Amniotic stem cell (primary cell): ENCODE results near the gene RPS3.

Experiments used
- DNase-seq: peaks from one replicate; lab custom pipeline; 2025; lab: John Stamatoyannopoulos, UW

The RPS3 gene

DNA sequence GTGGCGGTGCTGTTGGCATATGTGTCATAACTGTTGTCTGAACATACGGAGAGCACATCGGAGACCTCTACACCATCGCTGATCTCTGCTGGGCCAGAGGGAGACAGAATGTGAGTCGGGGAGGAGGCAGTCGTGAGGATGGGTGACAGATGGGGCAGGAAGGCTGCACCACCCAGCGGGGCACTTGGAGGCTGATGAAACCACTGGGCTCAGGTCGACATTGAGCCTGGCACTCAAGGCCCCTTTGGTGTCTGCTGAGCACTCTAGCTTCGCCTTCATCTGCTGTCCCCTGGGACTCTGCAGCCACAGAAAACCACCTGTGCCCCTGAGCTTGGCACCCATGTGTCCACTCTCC is 36.2 kb downstream of the RPS3 start:
- no peak for DNase-seq

DNA sequence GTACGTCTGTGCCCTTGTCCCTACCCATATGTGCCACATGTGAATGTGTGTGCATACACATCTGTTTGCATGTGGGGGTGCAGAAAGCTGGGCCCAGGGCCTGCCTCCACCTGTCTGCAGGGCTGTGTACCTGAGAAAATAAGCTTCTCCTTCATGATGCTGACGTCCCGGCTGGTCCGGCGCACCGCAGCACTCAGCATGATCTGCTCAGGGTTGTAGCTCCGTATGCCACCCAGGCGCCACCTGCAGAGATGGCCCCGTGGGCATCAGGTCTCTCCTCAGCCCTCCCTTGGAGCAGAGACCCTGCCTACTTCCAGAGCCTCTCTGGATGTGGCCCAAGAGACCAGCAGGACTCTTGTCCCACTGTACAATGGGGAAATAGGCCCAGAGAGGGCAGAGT is 37.5 kb downstream of the RPS3 start:
- no peak for DNase-seq

DNA sequence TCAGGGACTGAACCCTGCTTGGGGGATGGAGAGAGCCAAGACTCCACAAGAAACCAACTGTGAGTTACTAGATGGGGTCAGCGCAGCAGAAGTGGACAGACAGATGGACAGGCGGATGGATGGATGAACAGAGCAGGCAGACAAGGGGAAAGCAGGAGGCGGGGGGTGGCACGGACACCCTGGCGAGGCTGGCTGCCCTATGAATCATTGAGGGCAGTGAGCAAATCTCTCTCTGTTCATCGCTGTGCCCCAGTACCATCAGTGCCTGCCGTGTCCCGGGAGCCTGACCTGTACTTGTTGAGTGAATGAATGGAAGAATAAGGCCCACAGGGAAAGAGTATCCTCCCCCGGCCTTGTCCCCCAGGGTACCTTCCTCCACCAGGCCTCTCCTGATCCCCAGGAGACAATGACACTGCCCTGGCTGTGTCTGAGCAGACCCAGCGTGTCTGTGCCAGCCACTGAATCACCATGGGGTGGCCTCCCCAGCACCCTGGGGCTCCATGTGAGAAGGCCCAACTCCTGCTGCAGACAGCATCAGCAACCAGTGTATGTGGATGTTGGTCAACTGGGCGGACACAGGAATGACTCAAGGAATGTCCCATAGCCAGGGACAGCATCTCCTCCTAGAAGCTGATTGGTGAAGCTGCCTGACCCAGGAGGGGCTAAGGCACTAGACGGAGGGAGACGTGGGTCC is 38.8 kb downstream of the RPS3 start:
- DNase-seq, result no peak

DNA sequence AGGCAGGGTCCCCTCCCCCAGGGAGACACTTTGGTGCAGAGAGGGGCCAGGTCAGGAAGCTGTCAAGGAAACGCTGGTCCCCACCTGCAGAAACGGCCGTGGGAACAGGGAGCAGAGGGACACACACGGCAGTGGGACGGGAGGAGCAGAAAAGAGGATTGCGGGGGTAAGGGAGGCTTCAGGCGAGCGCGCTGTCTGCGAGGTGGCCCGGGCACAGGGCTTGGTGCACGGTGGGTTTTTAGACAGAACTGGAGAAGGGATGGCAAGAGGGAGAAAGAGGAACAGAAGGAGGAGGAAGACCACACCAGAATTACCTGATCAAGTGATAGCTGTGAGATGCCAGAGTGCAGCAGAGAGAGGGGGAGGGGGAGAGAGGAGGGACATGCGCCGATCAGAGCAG is 39.7 kb downstream of the RPS3 start:
- no peak for DNase-seq

DNA sequence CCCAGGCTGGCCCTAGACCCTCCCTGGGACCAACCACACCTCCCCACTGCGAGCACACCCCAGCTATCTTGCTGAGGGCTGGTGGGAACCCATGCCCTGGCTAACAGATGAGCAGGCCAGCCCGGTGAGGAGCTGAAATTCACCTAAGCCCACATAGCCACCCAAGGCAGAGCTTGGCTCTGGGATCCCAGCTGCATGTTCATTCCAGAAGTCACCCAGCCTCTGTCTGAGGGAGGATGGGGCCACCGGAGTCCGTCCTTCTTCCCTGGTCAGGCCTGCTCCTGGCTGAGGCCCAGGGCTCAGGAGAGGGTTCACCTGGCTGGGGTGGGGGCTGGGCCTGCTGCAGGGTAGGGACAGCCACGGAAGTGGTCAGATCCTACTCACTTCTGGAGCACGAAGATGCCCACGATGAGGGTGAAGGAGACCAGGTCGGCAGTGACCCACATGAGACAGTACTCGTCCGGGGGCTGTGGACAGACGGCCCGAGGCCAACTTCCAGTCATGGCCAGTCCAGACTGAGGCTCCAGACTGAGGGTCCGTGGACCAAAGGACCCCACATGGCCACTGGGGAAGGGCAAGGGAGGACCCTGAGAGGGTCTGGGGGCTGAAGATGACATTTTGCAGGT is 40.3 kb downstream of the RPS3 start:
- no peak for DNase-seq

DNA sequence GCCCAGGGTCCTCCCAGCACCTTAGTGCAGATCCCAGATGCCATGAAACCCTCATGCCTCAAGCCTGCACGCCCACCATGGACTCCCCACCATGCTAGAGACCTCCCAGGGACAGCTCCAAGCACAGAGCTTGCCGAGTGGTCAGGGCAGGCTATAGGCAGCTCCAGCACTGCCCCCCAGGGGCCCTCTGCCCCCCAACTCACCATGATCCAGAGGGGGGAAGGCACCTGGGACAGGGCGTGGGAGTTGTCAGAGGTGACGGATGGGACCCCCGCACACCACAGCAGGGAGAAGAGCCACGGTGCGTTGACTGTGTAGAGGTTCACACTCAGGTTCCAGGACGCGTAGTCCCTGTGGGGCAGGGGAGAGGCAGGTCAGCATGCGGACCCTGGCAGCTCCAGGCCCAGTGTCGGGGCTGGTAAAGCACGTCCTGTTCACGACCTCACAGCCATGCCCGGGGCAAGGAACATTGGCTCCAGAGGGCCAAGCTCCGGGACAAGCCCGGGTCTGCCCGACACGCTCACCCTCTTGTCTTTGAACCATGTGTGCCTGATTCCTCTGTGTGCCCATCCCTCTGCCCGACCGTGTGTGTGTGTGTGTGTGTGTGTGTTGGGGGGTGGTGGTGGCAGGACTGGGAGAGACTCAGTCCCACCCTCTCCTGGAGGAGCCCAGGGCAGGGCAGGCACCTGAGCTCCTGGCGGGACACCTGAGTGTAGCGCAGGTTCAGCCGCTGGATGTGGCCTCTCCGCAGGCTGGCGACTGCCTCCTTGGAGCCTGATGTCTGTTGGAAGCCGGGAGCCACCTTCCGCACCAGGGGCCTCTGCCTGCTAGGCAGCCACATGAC is 41.9 kb downstream of the RPS3 start:
- no peak for DNase-seq

DNA sequence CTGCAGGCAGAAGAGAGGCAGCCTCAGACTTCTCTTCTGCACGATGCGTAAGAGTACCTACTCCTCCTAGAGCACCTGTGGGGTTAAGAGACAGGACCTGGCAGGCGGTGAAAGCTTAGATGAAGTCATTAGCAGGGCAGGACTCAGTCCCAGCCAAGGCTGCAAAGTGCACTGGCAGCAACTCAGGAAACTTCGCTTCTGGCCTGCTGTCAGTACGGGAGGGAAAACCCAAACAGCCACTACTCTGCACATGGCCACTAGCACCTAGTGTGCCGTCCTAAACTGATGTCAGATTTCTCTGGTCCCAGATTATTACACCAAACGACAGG is 42.5 kb downstream of the RPS3 start:
- no peak for DNase-seq

DNA sequence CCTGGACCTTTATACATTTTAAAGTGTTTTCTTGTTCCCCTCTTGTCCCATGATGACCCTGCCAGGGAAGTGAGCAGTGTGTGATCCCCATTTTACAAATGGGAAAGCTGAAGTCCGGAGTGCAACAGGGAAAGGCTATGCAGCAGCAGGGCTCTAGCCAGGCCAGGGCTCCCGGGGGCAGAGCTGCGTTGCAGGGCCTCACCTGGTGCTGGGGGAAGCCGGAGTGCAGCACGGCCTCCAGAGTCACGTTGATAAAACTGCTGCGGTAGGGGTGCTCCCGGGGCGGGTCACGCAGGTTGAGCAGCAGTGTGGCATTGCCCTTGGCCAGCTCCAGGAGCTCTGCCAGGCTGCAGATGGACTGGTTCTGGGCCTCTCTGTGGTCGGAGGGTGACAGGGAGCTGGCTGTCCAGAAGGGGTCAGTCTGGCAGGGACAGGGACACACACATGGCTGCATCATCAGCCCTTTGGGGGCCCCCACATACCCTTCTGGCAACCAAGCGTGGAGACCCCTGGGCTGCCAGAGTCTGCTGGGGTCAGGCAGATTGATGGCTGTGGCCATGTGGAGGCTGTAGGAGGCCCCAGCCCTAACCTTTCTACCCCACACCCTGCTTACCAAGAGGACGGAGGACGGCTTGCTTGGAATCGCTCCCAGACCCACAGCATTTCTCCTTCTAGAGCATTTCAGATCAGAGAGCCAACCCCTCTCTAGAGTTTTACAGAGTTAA is 43.0 kb downstream of the RPS3 start:
- no peak for DNase-seq

DNA sequence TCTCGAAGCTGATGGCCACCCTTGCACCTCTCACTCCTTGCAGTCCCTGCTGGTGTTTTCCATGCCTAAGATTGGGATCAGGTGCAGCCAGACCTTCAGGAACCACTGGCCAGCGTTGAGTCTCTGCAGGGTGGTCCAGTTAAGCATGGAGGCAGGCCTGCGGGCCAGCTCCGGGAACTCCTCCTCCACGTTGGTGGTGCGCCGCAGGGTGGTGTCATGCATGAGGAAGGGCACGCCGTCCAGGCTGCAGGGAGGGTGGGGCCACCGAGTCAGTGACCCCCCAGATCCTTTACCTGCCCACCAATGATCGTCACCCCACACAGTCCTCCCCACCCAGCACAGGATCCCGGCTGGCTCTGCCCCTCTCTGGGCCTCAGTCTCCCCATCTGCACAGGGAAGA is 43.7 kb downstream of the RPS3 start:
- no peak for DNase-seq

DNA sequence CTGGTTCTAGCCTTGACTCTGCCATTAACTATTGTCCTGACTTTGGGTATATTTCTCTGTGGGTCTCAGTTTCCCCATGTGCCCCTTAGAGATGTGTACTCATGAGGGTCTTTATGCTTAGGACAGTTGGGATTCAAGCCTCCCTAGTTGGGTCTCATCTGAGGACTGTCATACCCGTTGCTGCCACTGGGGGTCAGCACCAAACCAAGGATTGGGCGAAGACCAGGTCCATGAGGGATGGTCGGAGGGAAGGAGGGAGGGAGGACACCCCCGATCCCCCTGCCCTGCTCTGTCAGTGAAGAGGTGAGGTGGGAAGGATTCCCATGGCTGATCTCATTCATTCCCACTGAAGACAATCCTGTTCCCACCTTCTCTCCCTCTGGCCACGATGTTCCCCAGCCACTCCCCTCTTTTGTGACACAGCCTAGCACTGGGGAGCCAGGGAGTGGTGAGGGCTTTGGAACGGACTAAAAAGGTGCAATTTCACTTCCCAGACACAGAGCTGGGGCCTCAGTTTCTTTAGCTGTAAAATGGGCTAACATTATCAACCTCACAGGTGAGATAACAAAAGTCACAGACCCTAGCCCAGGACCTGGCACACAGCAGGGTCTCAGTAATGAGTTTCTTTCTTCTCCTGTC is 46.1 kb downstream of the RPS3 start:
- no peak for DNase-seq

DNA sequence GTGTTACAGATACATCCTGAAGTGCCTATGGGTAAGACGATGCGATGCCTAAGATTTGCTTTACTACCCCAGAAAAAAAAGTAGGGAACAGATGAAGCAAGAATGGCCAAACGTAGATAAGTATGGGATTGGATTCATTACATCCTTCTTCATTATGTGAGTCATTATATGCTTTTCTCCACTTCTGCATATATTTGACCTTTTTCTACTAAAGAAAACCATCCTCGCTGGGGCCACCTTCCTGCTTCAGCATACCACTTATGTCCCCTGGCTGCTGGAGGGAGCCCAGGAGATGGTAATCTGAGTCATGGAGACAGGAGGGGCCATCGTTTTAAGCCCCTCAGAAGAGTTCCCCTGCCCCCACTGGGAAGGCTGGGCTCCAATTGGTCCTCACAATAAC is 48.1 kb downstream of the RPS3 start:
- no peak for DNase-seq

DNA sequence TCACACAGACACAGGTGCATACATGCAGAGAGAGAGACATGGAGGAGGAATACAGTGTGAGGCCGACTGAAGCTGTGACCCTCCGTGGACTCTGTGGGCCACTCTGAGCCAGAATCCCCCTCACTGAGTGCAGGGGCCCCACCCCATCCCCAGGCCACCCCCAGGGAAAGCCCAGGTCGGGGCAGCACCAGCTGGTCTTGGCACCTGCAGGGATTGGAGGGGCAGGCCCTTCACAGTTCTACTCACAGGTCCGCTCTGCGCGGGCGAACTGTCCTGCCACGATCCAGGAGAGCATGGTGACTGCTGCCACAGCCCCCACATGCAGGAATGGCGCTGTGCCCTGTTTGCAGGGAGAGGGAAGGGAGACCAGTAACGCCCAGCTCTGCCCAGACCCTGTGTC is 50.0 kb downstream of the RPS3 start:
- DNase-seq, result no peak

DNA sequence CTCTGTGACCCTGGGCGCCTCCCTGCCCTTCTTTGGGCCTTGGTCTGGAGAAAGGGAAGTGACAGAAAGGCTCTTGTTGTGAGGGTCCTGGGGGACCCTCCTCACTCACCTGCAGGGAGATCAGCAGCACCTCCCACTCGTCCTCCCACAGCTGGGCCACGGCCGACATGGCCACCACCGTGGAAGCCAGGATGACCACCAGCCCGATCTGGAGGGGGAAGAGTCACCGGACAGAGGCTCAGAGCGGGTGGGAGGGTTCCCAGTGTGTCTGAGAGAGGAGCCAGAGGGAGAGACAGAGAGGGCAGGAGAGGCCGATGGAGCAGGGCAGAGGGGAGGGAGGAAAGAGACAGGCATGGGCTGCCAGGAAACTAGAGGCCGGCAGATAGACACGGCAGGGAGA is 50.5 kb downstream of the RPS3 start:
- no peak for DNase-seq

DNA sequence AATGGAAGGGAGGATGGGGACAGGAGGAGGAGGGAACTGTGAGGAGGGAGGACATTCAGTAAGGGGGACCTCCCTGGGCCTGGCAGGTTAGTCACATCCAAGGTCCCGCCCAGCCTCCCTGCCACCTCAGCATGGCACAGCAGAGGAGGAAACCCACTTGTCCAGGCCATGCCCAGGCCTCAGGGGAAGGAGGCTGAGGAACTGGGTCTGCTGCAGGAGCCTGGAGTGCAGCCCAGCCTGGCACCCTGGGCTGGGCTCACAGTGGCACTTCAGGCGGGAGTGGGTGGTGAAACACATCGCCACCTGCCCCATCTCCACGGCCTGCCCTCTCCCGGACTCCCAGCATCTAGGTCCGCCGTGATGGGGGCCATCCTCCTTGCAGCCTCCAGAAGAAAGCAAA is 50.9 kb downstream of the RPS3 start:
- DNase-seq, result no peak

DNA sequence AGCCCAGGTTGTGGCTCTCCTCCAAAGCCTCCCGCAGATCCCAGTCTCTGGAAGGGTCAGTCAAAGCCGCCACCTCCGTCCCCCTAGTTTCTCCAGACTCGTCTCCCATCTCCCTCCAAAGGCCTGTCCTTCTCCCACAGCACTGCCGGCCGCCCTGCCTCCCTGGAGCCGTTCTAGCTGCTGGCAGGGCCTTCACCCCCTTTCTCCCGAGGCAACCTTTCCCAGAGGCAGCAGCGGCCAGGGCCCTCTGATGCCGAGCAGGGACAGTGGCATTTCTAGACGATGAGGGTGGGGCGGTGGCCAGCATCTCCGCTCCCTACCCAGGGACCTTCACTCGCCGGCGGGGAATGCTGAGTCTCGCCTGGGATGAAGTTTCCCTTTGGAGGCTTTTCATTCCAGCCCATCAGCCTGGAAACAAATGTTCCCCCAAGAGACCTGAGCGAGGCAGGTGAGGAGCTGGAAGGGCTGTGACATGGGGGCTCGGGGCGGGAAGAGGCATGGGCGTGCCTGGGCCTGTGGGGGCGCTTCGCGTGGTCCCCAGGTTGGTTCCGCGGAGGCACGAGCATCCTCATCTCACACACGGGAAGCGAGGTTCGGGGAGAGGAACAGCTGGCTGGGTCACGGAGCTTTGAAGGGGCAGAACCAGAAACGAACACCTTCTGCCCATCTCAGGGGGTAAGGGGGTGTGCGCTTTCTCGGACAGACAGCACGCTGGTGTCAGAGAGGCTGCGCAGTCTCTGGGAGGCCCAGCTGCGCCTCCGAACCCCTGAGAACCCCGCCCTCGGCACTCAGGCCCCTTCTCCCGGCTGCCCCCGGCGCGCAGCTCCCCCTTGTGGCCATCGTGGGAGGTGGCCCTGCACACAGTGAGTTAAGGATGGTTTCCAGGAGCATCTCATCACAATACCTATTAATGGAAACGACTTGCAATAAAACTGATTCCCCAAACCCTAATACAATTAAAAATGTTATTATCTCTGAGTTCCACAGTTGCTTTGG is 51.8 kb downstream of the RPS3 start:
- DNase-seq, result no peak

DNA sequence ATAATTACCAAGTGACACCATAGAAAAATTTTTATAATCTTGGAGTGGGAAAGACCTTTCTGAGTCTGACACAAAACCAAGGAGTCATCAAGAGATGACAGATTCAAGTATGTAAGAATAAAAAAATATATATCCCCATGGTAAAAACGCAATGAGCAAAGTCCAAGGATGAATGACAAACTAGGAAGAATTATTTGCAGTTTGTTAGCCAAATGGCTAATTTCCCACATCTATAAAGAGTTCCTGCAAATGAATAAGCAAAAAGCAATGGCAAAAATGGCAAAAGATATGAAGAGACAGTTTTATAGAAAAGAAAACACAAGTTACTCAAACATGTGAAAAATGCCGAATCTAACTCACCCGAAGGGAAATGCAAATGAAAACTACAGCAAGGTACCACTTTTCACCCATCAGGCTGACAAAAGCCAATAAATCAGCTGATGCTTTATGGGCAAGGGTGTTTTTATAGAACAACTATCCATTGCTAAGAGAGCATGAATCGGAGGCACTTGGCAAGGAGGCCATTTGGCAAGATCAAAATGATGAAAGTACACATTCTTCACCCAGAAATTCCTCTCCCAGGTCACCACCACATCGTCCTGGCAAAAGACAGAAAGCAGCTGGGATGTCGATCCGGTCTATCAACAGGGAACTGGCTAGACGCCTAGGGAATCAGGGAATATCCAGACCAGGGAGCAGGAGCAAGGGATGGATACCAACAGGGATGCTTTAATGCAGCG is 54.8 kb downstream of the RPS3 start:
- DNase-seq, result no peak

DNA sequence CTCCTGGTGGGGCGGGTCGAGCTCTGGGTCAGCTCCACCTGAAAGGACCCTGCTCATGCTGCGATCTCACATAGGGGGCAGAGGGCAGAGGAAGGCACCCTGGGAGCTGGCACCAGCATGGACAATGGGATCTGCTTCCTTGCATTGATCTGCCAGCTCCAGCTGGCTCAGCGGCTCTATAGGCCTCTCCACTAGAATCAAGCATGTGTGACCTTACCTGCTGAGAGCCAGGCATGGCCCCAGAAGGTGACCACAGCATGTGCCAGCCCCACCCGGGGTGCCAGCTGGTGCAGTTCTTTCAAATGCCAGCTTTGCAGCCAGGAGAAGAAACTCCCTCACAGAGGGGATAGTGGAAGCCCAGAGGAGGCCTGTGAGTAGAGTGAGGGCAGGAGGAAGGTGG is 55.7 kb downstream of the RPS3 start:
- DNase-seq, result no peak
